ENCODE data around the gene KRTAP10-2.

- TF ChIP-seq POLR2A (IDR thresholded peaks at IDR 0.05) (no peak), CTCF (IDR thresholded peaks at IDR 0.05) (no peak)
Measured at GRCh38 chr21:44548381-44548780, 2.9 kb downstream of the KRTAP10-2 start.

All from heart left ventricle (tissue), 13 donors.